ENCODE measurements around the gene EIF4E1B. TPM values are rescaled to one million over a fixed set of nuclear protein-coding genes. Genes with fewer than 3 reads are reported as not detected.

Gene EIF4E1B
- total and polyA plus RNA-seq, 7 donors, result 0.04 to 0.62 TPM; not detected in 5

GRCh38 chr5:176621661-176622079 is 8.8 kb upstream of the EIF4E1B start:
- Histone ChIP-seq H3K36me3 (ENCODE audit: insufficient read depth in 1 of 2, low read depth in 1 of 2) (no peaks in the 10 kb centered on the region), H3K9me3 (no peaks in the 10 kb centered on the region), H3K27me3 (ENCODE audit: insufficient read depth in 3 of 3, low read length in 2 of 3) (peaks cover 0 to 42% (median 14%) of the 10 kb centered on the region in 3 donors), H3K4me1 (peaks cover 24% of the 10 kb centered on the region), H3K27ac (peak overlapping the region; percentile 16), H3K4me3 (no peak overlapping the region)
- TF ChIP-seq, protein P1, sequence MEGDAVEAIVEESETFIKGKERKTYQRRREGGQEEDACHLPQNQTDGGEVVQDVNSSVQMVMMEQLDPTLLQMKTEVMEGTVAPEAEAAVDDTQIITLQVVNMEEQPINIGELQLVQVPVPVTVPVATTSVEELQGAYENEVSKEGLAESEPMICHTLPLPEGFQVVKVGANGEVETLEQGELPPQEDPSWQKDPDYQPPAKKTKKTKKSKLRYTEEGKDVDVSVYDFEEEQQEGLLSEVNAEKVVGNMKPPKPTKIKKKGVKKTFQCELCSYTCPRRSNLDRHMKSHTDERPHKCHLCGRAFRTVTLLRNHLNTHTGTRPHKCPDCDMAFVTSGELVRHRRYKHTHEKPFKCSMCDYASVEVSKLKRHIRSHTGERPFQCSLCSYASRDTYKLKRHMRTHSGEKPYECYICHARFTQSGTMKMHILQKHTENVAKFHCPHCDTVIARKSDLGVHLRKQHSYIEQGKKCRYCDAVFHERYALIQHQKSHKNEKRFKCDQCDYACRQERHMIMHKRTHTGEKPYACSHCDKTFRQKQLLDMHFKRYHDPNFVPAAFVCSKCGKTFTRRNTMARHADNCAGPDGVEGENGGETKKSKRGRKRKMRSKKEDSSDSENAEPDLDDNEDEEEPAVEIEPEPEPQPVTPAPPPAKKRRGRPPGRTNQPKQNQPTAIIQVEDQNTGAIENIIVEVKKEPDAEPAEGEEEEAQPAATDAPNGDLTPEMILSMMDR (IDR thresholded peaks at IDR 0.05), result no peak
- ATAC-seq (peak; percentile 72 to 85 (median 82)), DNase-seq (peak; percentile 36 to 70)
- intact Hi-C loops (cut with DNase I), result no loop called here
- WGBS, 3 donors, result 31 to 44% (median 36%) methylated on average over 13 of the region's 13 CpGs

- H3K36me3 ChIP-seq (ENCODE audit: insufficient read depth in 1 of 2, low read depth in 1 of 2), result no peaks in the 10 kb centered on the region
- H3K27me3 ChIP-seq (ENCODE audit: insufficient read depth in 3 of 3, low read length in 2 of 3), result peaks cover 0 to 32% (median 16%) of the 10 kb centered on the region in 3 donors
- WGBS, 3 donors, result 63 to 72% (median 68%) methylated on average over 4 of the region's 4 CpGs
- H3K4me1 ChIP-seq, result peaks cover 24% of the 10 kb centered on the region
- no peak overlapping the region for H3K4me3 ChIP-seq
- no peak for ATAC-seq
- no peak for DNase-seq
- no peaks in the 10 kb centered on the region for H3K9me3 ChIP-seq
- no peak overlapping the region for H3K27ac ChIP-seq
- intact Hi-C loops (cut with DNase I), result no loop called here
- TF ChIP-seq, protein P1 (IDR thresholded peaks at IDR 0.05), result no peak
Measured at GRCh38 chr5:176624142-176624541, 6.3 kb upstream of the EIF4E1B start.

DNA sequence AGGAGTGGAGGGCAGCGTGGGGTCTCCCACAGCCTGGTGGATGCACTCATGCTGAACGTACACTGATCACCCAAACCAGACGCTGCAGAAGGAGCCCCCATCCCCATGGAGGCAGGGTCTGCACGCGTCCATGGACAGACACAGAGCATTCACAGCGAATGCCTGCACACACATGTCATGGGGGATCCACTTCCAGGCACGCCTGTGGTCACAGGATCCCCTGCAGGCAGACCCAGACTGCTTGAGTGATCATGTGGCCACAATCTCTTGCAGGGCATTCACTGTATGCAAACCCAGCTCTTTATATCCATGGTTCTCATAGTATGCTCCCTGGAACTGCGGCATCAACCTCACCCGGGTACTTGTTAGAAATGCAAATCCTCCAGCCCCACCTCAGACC is 5.5 kb upstream of the EIF4E1B start:
- H3K36me3 ChIP-seq (ENCODE audit: insufficient read depth in 1 of 2, low read depth in 1 of 2), result no peaks in the 10 kb centered on the region
- DNase-seq, result no peak
- ATAC-seq, result no peak
- no peaks in the 10 kb centered on the region for H3K9me3 ChIP-seq
- H3K27me3 ChIP-seq (ENCODE audit: insufficient read depth in 3 of 3, low read length in 2 of 3), result peaks cover 0 to 32% (median 14%) of the 10 kb centered on the region in 3 donors
- H3K4me1 ChIP-seq, result peaks cover 23% of the 10 kb centered on the region
- no peak overlapping the region for H3K27ac ChIP-seq
- WGBS, 3 donors, result 61 to 74% (median 63%) methylated on average over 9 of the region's 9 CpGs
- TF ChIP-seq, protein P1 (IDR thresholded peaks at IDR 0.05), result no peak
- no peak overlapping the region for H3K4me3 ChIP-seq
- intact Hi-C loops (cut with DNase I), result no loop called here

DNA sequence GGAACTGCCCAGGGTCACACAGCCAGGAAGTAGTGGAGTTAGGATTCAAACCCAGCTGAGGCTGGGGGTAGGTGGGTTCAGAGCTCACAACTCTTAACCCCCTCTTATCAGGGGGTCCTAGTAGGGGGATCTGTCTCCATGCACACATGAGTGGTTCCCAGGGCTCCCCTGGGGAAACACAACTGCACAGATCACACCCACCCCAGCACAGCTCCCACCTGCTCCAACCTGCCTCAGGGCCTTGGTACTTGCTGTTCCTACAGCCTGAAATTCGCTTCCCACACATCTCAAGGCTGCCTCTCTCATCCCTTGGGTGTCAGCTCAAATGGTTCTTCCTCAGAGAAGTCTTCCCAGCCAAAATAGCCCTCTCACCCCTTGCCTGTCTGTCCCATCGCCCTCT is 5.0 kb upstream of the EIF4E1B start:
- H3K4me3 ChIP-seq, result no peak overlapping the region
- H3K27ac ChIP-seq, result no peak overlapping the region
- ATAC-seq (no peak), DNase-seq (no peak)
- peaks cover 0 to 30% (median 10%) of the 10 kb centered on the region in 3 donors for H3K27me3 ChIP-seq (ENCODE audit: insufficient read depth in 3 of 3, low read length in 2 of 3)
- H3K36me3 ChIP-seq (ENCODE audit: insufficient read depth in 1 of 2, low read depth in 1 of 2), result no peaks in the 10 kb centered on the region
- H3K4me1 ChIP-seq, result peaks cover 20% of the 10 kb centered on the region
- TF ChIP-seq, protein P1 (IDR thresholded peaks at IDR 0.05), result no peak
- intact Hi-C loops (cut with DNase I), result no loop called here
- no peaks in the 10 kb centered on the region for H3K9me3 ChIP-seq
- WGBS, 3 donors, result 71 to 97% (median 83%) methylated on average over 2 of the region's 2 CpGs

All from psoas muscle (tissue), 8 donors.